T-helper 22 cell (primary cell): Measurements from ENCODE around the gene CNTFR.
"Not testable (repeated sequence)": the region's sequence is repeated elsewhere in the genome, so short reads cannot be mapped to it uniquely, and the experiment has no call there.

Experiments
- DNase-seq: peaks from one replicate; pipeline ENCODE4 v3.0.0-alpha.2; 2020; ENCODE audit warnings: low read depth

The CNTFR gene

GRCh38 chr9:34589636-34590380 is at the start of gene CNTFR:
Gene CNTFR, minus strand, starts transcription at chr9:34589724. Its CDS starts 20,743 bp downstream, at chr9:34568981.
- no peak for DNase-seq

GRCh38 chr9:34639322-34639721 is 49.8 kb upstream of the CNTFR start:
- not testable (repeated sequence) for DNase-seq

GRCh38 chr9:34638138-34638445 is 48.6 kb upstream of the CNTFR start:
- no peak for DNase-seq

- DNase-seq: peak; percentile 85
Measured at GRCh38 chr9:34637356-34638137, 48.0 kb upstream of the CNTFR start, which contains the start of gene SIGMAR1. Gene SIGMAR1, minus strand, starts transcription at chr9:34637787. Its CDS starts 90 bp downstream, at chr9:34637697.

GRCh38 chr9:34636791-34637355 is 47.3 kb upstream of the CNTFR start:
- no peak for DNase-seq

- no peak for DNase-seq
Measured at GRCh38 chr9:34635556-34635955, 46.0 kb upstream of the CNTFR start.

- DNase-seq: no peak
Measured at GRCh38 chr9:34634551-34635248, 45.2 kb upstream of the CNTFR start.

- DNase-seq: peak; percentile 51
Measured at GRCh38 chr9:34633851-34634550, 44.5 kb upstream of the CNTFR start.

GRCh38 chr9:34633166-34633565 is 43.6 kb upstream of the CNTFR start:
- no peak for DNase-seq

- DNase-seq: no peak
Measured at GRCh38 chr9:34630402-34631154, 41.1 kb upstream of the CNTFR start.

- no peak for DNase-seq
Measured at GRCh38 chr9:34629491-34629808, 39.9 kb upstream of the CNTFR start.

- DNase-seq: peak; percentile 22
Measured at GRCh38 chr9:34628656-34629490, 39.3 kb upstream of the CNTFR start, which contains the start of gene ARID3C. Gene ARID3C, minus strand, starts transcription at chr9:34629066. Its CDS starts 1,052 bp downstream, at chr9:34628014.

- no peak for DNase-seq
Measured at GRCh38 chr9:34627716-34628655, 38.5 kb upstream of the CNTFR start.

- no peak for DNase-seq
Measured at GRCh38 chr9:34625186-34625486, 35.6 kb upstream of the CNTFR start.

- no peak for DNase-seq
Measured at GRCh38 chr9:34624475-34625185, 35.1 kb upstream of the CNTFR start.

GRCh38 chr9:34623374-34624235 is 34.1 kb upstream of the CNTFR start:
- DNase-seq: no peak
